HCT116 (cell line): ENCODE results near the gene SCGB3A2. TPM values are rescaled to one million over a fixed set of nuclear protein-coding genes. Genes with fewer than 3 reads are reported as not detected.

Experiments
- ATAC-seq: fragments of 200-7000 bp; cut with Tn5 transposase; 2 replicates; pipeline ENCODE4 v1.9.1; 2020; ENCODE audit warnings: mild to moderate bottlenecking, moderate library complexity
- BruUV-seq: library from RNA; stranded (reverse); fragments of 400-500 nt; replicated peaks from 2 replicates; lab custom pipeline; 2021; lab: Mats Ljungman, UMichigan
- CTCF ChIA-PET: fragments of 300-600 bp; sonication (Branson Sonifier 250); formaldehyde crosslinking; loops from one replicate; lab custom pipeline; 2021; ENCODE audit warnings: antibody characterized with exemption; lab: Charles Lee
- POLR2A ChIA-PET: fragments of 300-600, 350-600 bp; sonication (Branson Sonifier 250); formaldehyde crosslinking; loops from one replicate; lab custom pipeline; 2021; ENCODE audit warnings: antibody characterized with exemption; lab: Charles Lee
- RAD21 ChIA-PET, 2 experiments: fragments of 300-600 bp; sonication (Branson Sonifier 250); formaldehyde crosslinking; loops; one replicate each; lab custom pipeline; 2023; ENCODE audit warnings: low total read pairs in 2 of 2; ENCODE audit not compliant: uncharacterized antibody in 2 of 2, unreplicated experiment in 2 of 2, low non-redundant PET in 1 of 2; lab: Charles Lee
- DNase-seq: peaks from one replicate; pipeline ENCODE4 v3.0.0-alpha.2; 2010; ENCODE audit warnings: low read depth, low spot score
- H2AFZ ChIP-seq: fragments of 200-600 bp; shearing (Covaris generic), sonication (generic); 2 replicates; pipeline ENCODE4 v1.6.1; 2017; ENCODE audit warnings: low read depth, mixed run types, mixed read lengths, antibody characterized with exemption, low read length; ENCODE audit not compliant: poor library complexity, severe bottlenecking
- H3K27ac ChIP-seq: 2 replicates; pipeline ENCODE4 v1.5.1; 2012; ENCODE audit warnings: low read depth, low read length
- H3K27me3 ChIP-seq: fragments of 200-600 bp; sonication (generic); 2 replicates; pipeline ENCODE4 v1.6.1; 2016; ENCODE audit warnings: mixed run types, low read length, mixed read lengths; ENCODE audit not compliant: insufficient read depth
- H3K36me3 ChIP-seq, 2 experiments: fragments of 200-500 bp in 1 of 2; fragments of 200-600 bp in 1 of 2; sonication (Bioruptor generic) in 1 of 2; sonication (generic) in 1 of 2; 2 replicates each; pipeline versions ENCODE4 v1.5.1 to v1.6.1; 2014 to 2016; ENCODE audit warnings: low read length in 2 of 2, inconsistent platforms in 1 of 2, mixed read lengths in 1 of 2, mixed run types in 1 of 2; ENCODE audit not compliant: insufficient read depth in 2 of 2, control insufficient read depth in 1 of 2
- H3K4me1 ChIP-seq, 2 experiments: fragments of 200-600 bp in 1 of 2; sonication (generic) in 1 of 2; 2 replicates each; pipeline versions ENCODE4 v1.5.1 to v1.6.1; 2012 to 2017; ENCODE audit warnings: low read length in 2 of 2, inconsistent platforms in 1 of 2, mild to moderate bottlenecking in 1 of 2, mixed read lengths in 1 of 2, mixed run types in 1 of 2, moderate library complexity in 1 of 2; ENCODE audit not compliant: insufficient read depth in 2 of 2, control insufficient read depth in 1 of 2
- H3K4me2 ChIP-seq: fragments of 200-600 bp; sonication (generic); 2 replicates; pipeline ENCODE4 v1.6.1; 2017; ENCODE audit warnings: mixed run types, low read length, mixed read lengths
- H3K4me3 ChIP-seq, 2 experiments: fragments of 200-600 bp in 1 of 2; sonication (generic) in 1 of 2; replicated peaks in 1 of 2; 2 replicates each; pipeline ENCODE4 v1.5.1; 2011 to 2016; ENCODE audit warnings: low read length in 2 of 2, control low read depth in 1 of 2, low read depth in 1 of 2, mild to moderate bottlenecking in 1 of 2, mixed read lengths in 1 of 2, mixed run types in 1 of 2
- H3K79me2 ChIP-seq: fragments of 200-600 bp; sonication (generic); 2 replicates; pipeline ENCODE4 v1.6.1; 2017; ENCODE audit warnings: mild to moderate bottlenecking, mixed run types, low read length, moderate library complexity, mixed read lengths; ENCODE audit not compliant: insufficient read depth
- H3K9ac ChIP-seq: fragments of 200-600 bp; sonication (generic); 2 replicates; pipeline ENCODE4 v1.6.1; 2016; ENCODE audit warnings: low read length, mixed read lengths
- H3K9me2 ChIP-seq: fragments of 200-600 bp; sonication (generic), shearing (Covaris generic); 2 replicates; pipeline ENCODE4 v1.6.1; 2017; ENCODE audit warnings: mixed run types, mild to moderate bottlenecking, moderate library complexity; ENCODE audit not compliant: insufficient read depth
- H3K9me3 ChIP-seq, 2 experiments: fragments of 200-500 bp in 1 of 2; fragments of 200-600 bp in 1 of 2; sonication (Bioruptor generic) in 1 of 2; sonication (generic) in 1 of 2; 2 replicates each; pipeline ENCODE4 v1.6.1; 2014 to 2017; ENCODE audit warnings: low read length in 2 of 2, mixed read lengths in 2 of 2, inconsistent platforms in 1 of 2, low read depth in 1 of 2, mild to moderate bottlenecking in 1 of 2, mixed run types in 1 of 2, moderate library complexity in 1 of 2; ENCODE audit not compliant: control insufficient read depth in 1 of 2, insufficient read depth in 1 of 2
- H4K20me1 ChIP-seq: fragments of 200-600 bp; sonication (generic), shearing (Covaris generic); 2 replicates; pipeline ENCODE4 v1.6.1; 2017; ENCODE audit warnings: mixed run types, mild to moderate bottlenecking, moderate library complexity; ENCODE audit not compliant: insufficient read depth
- CEBPB ChIP-seq: IDR thresholded peaks from 2 replicates; pipeline ENCODE4 v1.6.1; 2012; ENCODE audit warnings: low read depth
- CTCF ChIP-seq, 3 experiments: fragments of 200-600 bp in 1 of 3; sonication (generic) in 1 of 3; IDR thresholded peaks in 2 of 3; conservative IDR thresholded peaks in 1 of 3; 2 replicates each; pipeline ENCODE4 v1.5.1; 2012 to 2017; ENCODE audit warnings: low read depth in 2 of 3, low read length in 2 of 3, antibody characterized with exemption in 1 of 3, borderline replicate concordance in 1 of 3, control low read depth in 1 of 3, mild to moderate bottlenecking in 1 of 3, mixed read lengths in 1 of 3, mixed run types in 1 of 3, moderate library complexity in 1 of 3; ENCODE audit not compliant: insufficient read depth in 1 of 3
- EGR1 ChIP-seq: IDR thresholded peaks from 2 replicates; pipeline ENCODE4 v1.6.1; 2012; ENCODE audit warnings: low read depth
- EZH2 ChIP-seq: fragments of 200-600 bp; sonication (generic); IDR thresholded peaks from 2 replicates; pipeline ENCODE4 v1.6.1; 2017; ENCODE audit warnings: antibody characterized with exemption, mixed run types
- EZH2phosphoT487 ChIP-seq: fragments of 200-600 bp; IDR thresholded peaks from 2 replicates; pipeline ENCODE4 v1.6.1; 2018; ENCODE audit warnings: antibody characterized with exemption, borderline replicate concordance
- POLR2AphosphoS5 ChIP-seq: IDR thresholded peaks from 2 replicates; pipeline ENCODE4 v1.6.1; 2011; ENCODE audit warnings: mild to moderate bottlenecking, low read depth, low read length, moderate library complexity
- RAD21 ChIP-seq: IDR thresholded peaks from 2 replicates; pipeline ENCODE4 v1.6.1; 2012; ENCODE audit warnings: low read depth, mild to moderate bottlenecking
- REST ChIP-seq: IDR thresholded peaks from 2 replicates; pipeline ENCODE4 v1.6.1; 2012; ENCODE audit warnings: low read depth
- SIN3A ChIP-seq: IDR thresholded peaks from 2 replicates; pipeline ENCODE4 v1.6.1; 2012; ENCODE audit warnings: low read depth
- TCF7L2 ChIP-seq: IDR thresholded peaks from 2 replicates; pipeline ENCODE4 v1.7.0; 2011; ENCODE audit warnings: borderline replicate concordance, inconsistent platforms; ENCODE audit not compliant: insufficient read depth, insufficient read length; ENCODE audit errors: extremely low read depth
- ZBTB33 ChIP-seq: IDR thresholded peaks from 2 replicates; pipeline ENCODE4 v1.6.1; 2011; ENCODE audit warnings: mild to moderate bottlenecking, low read length, moderate library complexity; ENCODE audit not compliant: insufficient replicate concordance; ENCODE audit errors: extremely low read depth
- ZNF274 ChIP-seq: fragments of 200-500 bp; sonication (Bioruptor generic); IDR thresholded peaks from 2 replicates; pipeline ENCODE4 v1.6.1; 2014; ENCODE audit warnings: mild to moderate bottlenecking, low read depth, low read length, inconsistent platforms
- intact Hi-C: fragments of 100-400 bp; cut with micrococcal nuclease; formaldehyde crosslinking; loops from 2 replicates; pipeline ENCODE4 v1.10.0; 2022
- total RNA-seq: library from RNA; stranded (reverse); gene quantifications from one replicate; pipeline ENCODE4 v1.2.1, GENCODE V29; 2021; ENCODE audit not compliant: unreplicated experiment

The SCGB3A2 gene
- total RNA-seq, 1 experiment from 2014 or later: not detected

GRCh38 chr5:147911427-147911826 is 32.9 kb downstream of the SCGB3A2 start (continued):
- no peak for TF ChIP-seq CTCF (IDR thresholded peaks at IDR 0.05 in 2 of 3, conservative IDR thresholded peaks at IDR 0.05 in 1 of 3; ENCODE audit: borderline replicate concordance in 1 of 3, insufficient read depth in 1 of 3, low read depth in 2 of 3, low read length in 2 of 3)
- TF ChIP-seq ZBTB33: no peak
- TF ChIP-seq, all 23 proteins: peak for 0

GRCh38 chr5:147912011-147912410 is 33.5 kb downstream of the SCGB3A2 start:
- Histone ChIP-seq H4K20me1 (no peaks in the 10 kb centered on the region), H2AFZ (no peak overlapping the region), H3K4me2 (no peak overlapping the region), H3K9me3 (no peaks in the 10 kb centered on the region), H3K79me2 (no peaks in the 10 kb centered on the region), H3K36me3 (no peaks in the 10 kb centered on the region), H3K27ac (no peak overlapping the region), H3K4me3 (no peak overlapping the region), H3K27me3 (0 out of 2 replicates have a peak, but pooled peaks cover 6% of the 10 kb centered on the region), H3K4me1 (no peaks in the 10 kb centered on the region), H3K9me2 (no peaks in the 10 kb centered on the region), H3K9ac (no peak overlapping the region)
- ChIA-PET POLR2A (no interaction called here), CTCF (interaction anchor here (1.0 kb wide), 1 partner anchor 89 kb away, joined by 3 read pairs; no protein-coding TSS in a partner anchor), RAD21 (no interaction called here)
- BruUV-seq: no TSS peak
- ATAC-seq (no peak), DNase-seq (no peak)
- intact Hi-C loops: no loop called here
- TF ChIP-seq EZH2: no peak
- no peak for TF ChIP-seq EZH2phosphoT487
- no peak for TF ChIP-seq CEBPB
- TF ChIP-seq ZBTB33: no peak
- TF ChIP-seq TCF7L2: no peak
- TF ChIP-seq ZNF274: no peak
- no peak for TF ChIP-seq EGR1
- no peak for TF ChIP-seq REST
- no peak for TF ChIP-seq SIN3A
- no peak for TF ChIP-seq RAD21
- TF ChIP-seq POLR2AphosphoS5: no peak
